ENCODE results near the gene MYL12A.

The MYL12A gene

DNA sequence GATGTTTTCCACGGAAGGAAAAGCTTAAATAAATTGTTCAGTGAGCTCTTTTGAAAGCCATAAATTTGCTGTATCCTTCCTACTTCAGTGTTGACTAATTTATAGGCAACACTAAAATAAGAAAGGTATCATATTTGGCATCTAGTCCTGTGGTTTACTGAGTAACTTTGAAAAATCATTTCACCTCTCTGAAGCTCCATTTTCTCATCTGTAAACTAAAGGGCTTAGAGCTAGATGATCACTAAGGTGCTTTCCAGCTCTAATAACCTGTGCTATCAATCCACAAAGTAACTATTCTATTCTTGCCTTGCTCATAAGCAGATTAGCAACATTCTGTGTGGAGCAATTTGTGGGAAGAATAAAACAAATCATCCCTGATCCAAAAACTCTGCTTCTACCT, 24.2 kb upstream of the MYL12A start:
- Histone ChIP-seq H3K27ac (ENCODE audit: low read length) (no peak overlapping the region), H3K4me3 (ENCODE audit: low read depth in 1 of 2, low read length in 2 of 2) (no peak overlapping the region), H3K27me3 (ENCODE audit: insufficient read depth, low read length, poor library complexity) (no peaks in the 10 kb centered on the region), H3K9me3 (ENCODE audit: insufficient read depth, low read length, severe bottlenecking) (no peaks in the 10 kb centered on the region), H3K9ac (ENCODE audit: low read depth, low read length) (no peak overlapping the region), H3K79me2 (ENCODE audit: insufficient read depth, low read length) (no peaks in the 10 kb centered on the region), H4K20me1 (ENCODE audit: insufficient read depth, low read length) (no peaks in the 10 kb centered on the region), H3K4me2 (ENCODE audit: insufficient read depth, low read length) (no peak overlapping the region), H2AFZ (ENCODE audit: low read depth, low read length) (no peak overlapping the region), H3K4me1 (ENCODE audit: insufficient read depth, low read length) (no peaks in the 10 kb centered on the region), H3K36me3 (ENCODE audit: insufficient read depth, low read length) (no peaks in the 10 kb centered on the region)
- no peak for ATAC-seq (ENCODE audit: insufficient read depth, low read depth)
- no peak for TF ChIP-seq EZH2 (IDR thresholded peaks at IDR 0.05; ENCODE audit: borderline replicate concordance, low read depth, low read length, severe bottlenecking)
- TF ChIP-seq, protein P1, sequence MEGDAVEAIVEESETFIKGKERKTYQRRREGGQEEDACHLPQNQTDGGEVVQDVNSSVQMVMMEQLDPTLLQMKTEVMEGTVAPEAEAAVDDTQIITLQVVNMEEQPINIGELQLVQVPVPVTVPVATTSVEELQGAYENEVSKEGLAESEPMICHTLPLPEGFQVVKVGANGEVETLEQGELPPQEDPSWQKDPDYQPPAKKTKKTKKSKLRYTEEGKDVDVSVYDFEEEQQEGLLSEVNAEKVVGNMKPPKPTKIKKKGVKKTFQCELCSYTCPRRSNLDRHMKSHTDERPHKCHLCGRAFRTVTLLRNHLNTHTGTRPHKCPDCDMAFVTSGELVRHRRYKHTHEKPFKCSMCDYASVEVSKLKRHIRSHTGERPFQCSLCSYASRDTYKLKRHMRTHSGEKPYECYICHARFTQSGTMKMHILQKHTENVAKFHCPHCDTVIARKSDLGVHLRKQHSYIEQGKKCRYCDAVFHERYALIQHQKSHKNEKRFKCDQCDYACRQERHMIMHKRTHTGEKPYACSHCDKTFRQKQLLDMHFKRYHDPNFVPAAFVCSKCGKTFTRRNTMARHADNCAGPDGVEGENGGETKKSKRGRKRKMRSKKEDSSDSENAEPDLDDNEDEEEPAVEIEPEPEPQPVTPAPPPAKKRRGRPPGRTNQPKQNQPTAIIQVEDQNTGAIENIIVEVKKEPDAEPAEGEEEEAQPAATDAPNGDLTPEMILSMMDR (IDR thresholded peaks at IDR 0.05; ENCODE audit: borderline replicate concordance, extremely low read depth, low read length, poor library complexity, severe bottlenecking): no peak
- DNase-seq: no peak

DNA sequence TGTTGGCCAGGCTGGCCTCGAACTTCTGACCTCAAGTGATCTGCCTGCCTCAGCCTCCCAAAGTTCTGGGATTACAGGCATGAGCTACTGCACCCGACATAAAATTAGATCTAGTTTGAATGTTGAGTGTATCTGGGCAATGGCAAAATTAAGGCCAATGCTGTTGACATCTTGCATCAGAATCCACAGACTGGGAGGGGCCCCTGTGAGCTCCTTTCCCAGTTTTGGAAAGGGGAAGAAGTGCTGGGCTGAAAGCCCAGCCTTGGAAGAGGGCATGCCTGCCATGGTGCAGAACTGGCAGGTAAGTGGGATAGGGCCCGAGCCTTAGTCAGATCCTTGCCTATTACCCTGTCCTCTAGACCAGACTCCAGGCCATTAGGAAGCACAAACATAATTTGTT, 23.4 kb upstream of the MYL12A start:
- Histone ChIP-seq H3K27ac (ENCODE audit: low read length) (no peak overlapping the region), H3K36me3 (ENCODE audit: insufficient read depth, low read length) (no peaks in the 10 kb centered on the region), H3K79me2 (ENCODE audit: insufficient read depth, low read length) (no peaks in the 10 kb centered on the region), H3K4me2 (ENCODE audit: insufficient read depth, low read length) (no peak overlapping the region), H3K4me3 (ENCODE audit: low read depth in 1 of 2, low read length in 2 of 2) (no peak overlapping the region), H2AFZ (ENCODE audit: low read depth, low read length) (no peak overlapping the region), H3K9ac (ENCODE audit: low read depth, low read length) (no peak overlapping the region), H3K4me1 (ENCODE audit: insufficient read depth, low read length) (no peaks in the 10 kb centered on the region), H4K20me1 (ENCODE audit: insufficient read depth, low read length) (no peaks in the 10 kb centered on the region), H3K27me3 (ENCODE audit: insufficient read depth, low read length, poor library complexity) (no peaks in the 10 kb centered on the region), H3K9me3 (ENCODE audit: insufficient read depth, low read length, severe bottlenecking) (no peaks in the 10 kb centered on the region)
- DNase-seq: no peak
- no peak for ATAC-seq (ENCODE audit: insufficient read depth, low read depth)
- TF ChIP-seq EZH2 (IDR thresholded peaks at IDR 0.05; ENCODE audit: borderline replicate concordance, low read depth, low read length, severe bottlenecking): no peak
- TF ChIP-seq, protein P1 (IDR thresholded peaks at IDR 0.05; ENCODE audit: borderline replicate concordance, extremely low read depth, low read length, poor library complexity, severe bottlenecking): no peak

DNA sequence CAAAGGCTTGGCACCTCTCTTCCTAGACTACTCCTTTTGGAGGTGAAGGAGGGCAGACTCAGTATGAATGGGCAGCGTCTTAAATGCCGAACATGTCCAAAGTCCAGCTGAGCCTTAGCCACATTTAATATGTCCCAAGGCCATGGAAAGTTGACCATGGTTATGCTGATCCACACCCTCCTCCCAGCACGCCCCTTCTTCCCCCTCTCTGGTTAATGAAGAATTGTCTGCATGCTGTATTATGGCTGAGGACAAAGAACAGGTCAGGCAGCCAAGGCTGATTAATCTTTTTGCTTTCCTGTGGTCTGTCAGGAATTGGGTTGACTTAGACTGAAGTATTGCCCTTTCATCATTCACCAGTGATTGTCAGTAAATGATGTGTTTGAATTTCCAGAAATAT, 22.0 kb upstream of the MYL12A start:
- TF ChIP-seq, protein P1 (IDR thresholded peaks at IDR 0.05; ENCODE audit: borderline replicate concordance, extremely low read depth, low read length, poor library complexity, severe bottlenecking): no peak
- no peak for TF ChIP-seq EZH2 (IDR thresholded peaks at IDR 0.05; ENCODE audit: borderline replicate concordance, low read depth, low read length, severe bottlenecking)

DNA sequence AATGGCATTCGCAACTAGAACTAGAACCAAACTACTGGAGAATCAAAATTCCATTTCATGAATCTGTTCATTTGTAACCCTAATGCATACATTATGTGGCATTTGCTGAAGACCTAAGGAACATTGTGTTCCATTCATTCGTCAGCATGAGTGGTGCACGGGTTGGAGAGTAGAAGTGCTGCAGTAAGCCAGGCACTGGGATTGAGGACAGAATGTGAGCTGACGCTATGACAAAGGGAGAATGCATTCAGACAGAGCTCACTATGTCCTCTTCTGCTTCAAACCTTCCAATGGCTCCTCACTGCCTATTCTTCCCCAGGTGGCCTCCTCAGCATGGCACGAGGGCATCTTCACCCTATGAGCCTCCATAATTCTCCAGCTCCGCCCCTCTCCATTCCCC, 21.6 kb upstream of the MYL12A start:
- H3K27me3 ChIP-seq (ENCODE audit: insufficient read depth, low read length, poor library complexity): no peaks in the 10 kb centered on the region
- DNase-seq (no peak), ATAC-seq (ENCODE audit: insufficient read depth, low read depth) (no peak)
- no peaks in the 10 kb centered on the region for H3K9me3 ChIP-seq (ENCODE audit: insufficient read depth, low read length, severe bottlenecking)
- H3K4me1 ChIP-seq (ENCODE audit: insufficient read depth, low read length): no peaks in the 10 kb centered on the region
- no peaks in the 10 kb centered on the region for H3K79me2 ChIP-seq (ENCODE audit: insufficient read depth, low read length)
- H3K9ac ChIP-seq (ENCODE audit: low read depth, low read length): no peak overlapping the region
- H2AFZ ChIP-seq (ENCODE audit: low read depth, low read length): no peak overlapping the region
- H3K27ac ChIP-seq (ENCODE audit: low read length): no peak overlapping the region
- H3K36me3 ChIP-seq (ENCODE audit: insufficient read depth, low read length): no peaks in the 10 kb centered on the region
- no peak overlapping the region for H3K4me3 ChIP-seq (ENCODE audit: low read depth in 1 of 2, low read length in 2 of 2)
- no peak for TF ChIP-seq EZH2 (IDR thresholded peaks at IDR 0.05; ENCODE audit: borderline replicate concordance, low read depth, low read length, severe bottlenecking)
- TF ChIP-seq, protein P1 (IDR thresholded peaks at IDR 0.05; ENCODE audit: borderline replicate concordance, extremely low read depth, low read length, poor library complexity, severe bottlenecking): no peak
- no peaks in the 10 kb centered on the region for H4K20me1 ChIP-seq (ENCODE audit: insufficient read depth, low read length)
- H3K4me2 ChIP-seq (ENCODE audit: insufficient read depth, low read length): no peak overlapping the region

More for the DNA sequence above, 22.0 kb upstream of the MYL12A start:
- H3K27ac ChIP-seq (ENCODE audit: low read length): no peak overlapping the region
- H3K9me3 ChIP-seq (ENCODE audit: insufficient read depth, low read length, severe bottlenecking): no peaks in the 10 kb centered on the region
- H4K20me1 ChIP-seq (ENCODE audit: insufficient read depth, low read length): no peaks in the 10 kb centered on the region
- no peak overlapping the region for H3K4me3 ChIP-seq (ENCODE audit: low read depth in 1 of 2, low read length in 2 of 2)
- H3K27me3 ChIP-seq (ENCODE audit: insufficient read depth, low read length, poor library complexity): no peaks in the 10 kb centered on the region
- H3K9ac ChIP-seq (ENCODE audit: low read depth, low read length): no peak overlapping the region
- H3K4me1 ChIP-seq (ENCODE audit: insufficient read depth, low read length): no peaks in the 10 kb centered on the region
- H3K79me2 ChIP-seq (ENCODE audit: insufficient read depth, low read length): no peaks in the 10 kb centered on the region
- no peak for DNase-seq
- H3K36me3 ChIP-seq (ENCODE audit: insufficient read depth, low read length): no peaks in the 10 kb centered on the region
- H3K4me2 ChIP-seq (ENCODE audit: insufficient read depth, low read length): no peak overlapping the region
- no peak overlapping the region for H2AFZ ChIP-seq (ENCODE audit: low read depth, low read length)
- no peak for ATAC-seq (ENCODE audit: insufficient read depth, low read depth)
